Brain microvascular endothelial cell (primary cell): ENCODE data around the gene LRMDA.

Experiments
- DNase-seq: peaks from one replicate; pipeline ENCODE4 v3.0.0-alpha.2; 2020
- H3K27ac ChIP-seq: fragments of 250-450 bp; sonication (Bioruptor Pico); 2 replicates; pipeline ENCODE4 v1.5.1; 2020; ENCODE audit warnings: mild to moderate bottlenecking, moderate library complexity
- H3K27me3 ChIP-seq: fragments of 250-450 bp; sonication (Bioruptor Pico); replicated peaks from 2 replicates; pipeline ENCODE4 v1.5.1; 2020; ENCODE audit warnings: mild to moderate bottlenecking
- H3K36me3 ChIP-seq: fragments of 250-450 bp; sonication (Bioruptor Pico); replicated peaks from 2 replicates; pipeline ENCODE4 v1.5.1; 2020; ENCODE audit warnings: mild to moderate bottlenecking
- H3K4me3 ChIP-seq: 2 replicates; pipeline ENCODE4 v1.5.1; 2011; ENCODE audit warnings: low read depth, mild to moderate bottlenecking, control low read depth, low read length, moderate library complexity
- in situ Hi-C: cut with HindIII; loops from 2 replicates; pipeline ENCODE4 v1.10.0; 2017; ENCODE audit warnings: low sequenced_read_pairs, low pct_ligation_motif_present
- TF ChIP-seq, protein P1 (sequence below): IDR thresholded peaks from 2 replicates; pipeline ENCODE4 v1.5.1; 2011; ENCODE audit warnings: low read depth, mild to moderate bottlenecking, moderate library complexity, low read length, control low read depth, inconsistent platforms; ENCODE audit errors: missing control alignments

LRMDA gene

DNA sequence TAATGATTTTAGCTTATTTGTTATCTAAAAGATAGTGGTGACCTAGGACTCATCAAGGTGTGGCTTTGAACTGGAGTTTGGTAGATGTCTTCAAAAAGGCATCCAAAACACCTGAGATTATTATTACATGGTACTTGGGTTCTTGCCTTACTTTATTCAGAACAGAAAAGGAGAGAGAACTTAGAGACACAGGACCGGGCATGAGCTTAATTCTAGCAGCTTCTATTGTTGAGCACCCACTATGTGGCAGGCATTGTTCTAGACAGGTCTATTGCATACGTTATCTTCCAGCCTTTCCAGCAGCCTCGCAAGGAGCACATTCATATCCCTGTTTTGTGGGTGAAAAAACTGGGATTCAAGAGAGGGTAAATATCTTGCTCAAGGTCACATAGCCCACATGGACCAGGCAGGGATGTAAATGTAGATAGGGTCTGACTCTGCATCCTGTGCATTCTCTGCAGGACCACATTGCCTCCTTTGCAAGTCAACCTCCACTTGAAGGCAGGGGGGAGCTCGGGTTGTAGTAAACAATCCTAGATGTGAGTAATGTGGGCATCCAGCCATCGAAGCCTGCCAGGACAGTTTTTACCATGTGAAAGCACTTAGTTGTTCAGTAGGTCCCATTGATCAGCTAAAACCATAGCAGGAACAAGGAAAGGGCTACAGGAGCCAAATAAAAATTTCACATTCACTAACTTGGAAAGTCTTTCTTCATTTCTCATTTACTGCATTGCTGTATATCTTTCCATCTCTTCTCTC is 551.4 kb downstream of the LRMDA start:
- DNase-seq = no peak
- no peak overlapping the region for H3K27ac ChIP-seq
- no peak overlapping the region for H3K4me3 ChIP-seq
- no peaks in the 10 kb centered on the region for H3K27me3 ChIP-seq
- no peaks in the 10 kb centered on the region for H3K36me3 ChIP-seq
- TF ChIP-seq, protein P1, sequence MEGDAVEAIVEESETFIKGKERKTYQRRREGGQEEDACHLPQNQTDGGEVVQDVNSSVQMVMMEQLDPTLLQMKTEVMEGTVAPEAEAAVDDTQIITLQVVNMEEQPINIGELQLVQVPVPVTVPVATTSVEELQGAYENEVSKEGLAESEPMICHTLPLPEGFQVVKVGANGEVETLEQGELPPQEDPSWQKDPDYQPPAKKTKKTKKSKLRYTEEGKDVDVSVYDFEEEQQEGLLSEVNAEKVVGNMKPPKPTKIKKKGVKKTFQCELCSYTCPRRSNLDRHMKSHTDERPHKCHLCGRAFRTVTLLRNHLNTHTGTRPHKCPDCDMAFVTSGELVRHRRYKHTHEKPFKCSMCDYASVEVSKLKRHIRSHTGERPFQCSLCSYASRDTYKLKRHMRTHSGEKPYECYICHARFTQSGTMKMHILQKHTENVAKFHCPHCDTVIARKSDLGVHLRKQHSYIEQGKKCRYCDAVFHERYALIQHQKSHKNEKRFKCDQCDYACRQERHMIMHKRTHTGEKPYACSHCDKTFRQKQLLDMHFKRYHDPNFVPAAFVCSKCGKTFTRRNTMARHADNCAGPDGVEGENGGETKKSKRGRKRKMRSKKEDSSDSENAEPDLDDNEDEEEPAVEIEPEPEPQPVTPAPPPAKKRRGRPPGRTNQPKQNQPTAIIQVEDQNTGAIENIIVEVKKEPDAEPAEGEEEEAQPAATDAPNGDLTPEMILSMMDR = no peak
- in situ Hi-C loops = no loop called here

DNA sequence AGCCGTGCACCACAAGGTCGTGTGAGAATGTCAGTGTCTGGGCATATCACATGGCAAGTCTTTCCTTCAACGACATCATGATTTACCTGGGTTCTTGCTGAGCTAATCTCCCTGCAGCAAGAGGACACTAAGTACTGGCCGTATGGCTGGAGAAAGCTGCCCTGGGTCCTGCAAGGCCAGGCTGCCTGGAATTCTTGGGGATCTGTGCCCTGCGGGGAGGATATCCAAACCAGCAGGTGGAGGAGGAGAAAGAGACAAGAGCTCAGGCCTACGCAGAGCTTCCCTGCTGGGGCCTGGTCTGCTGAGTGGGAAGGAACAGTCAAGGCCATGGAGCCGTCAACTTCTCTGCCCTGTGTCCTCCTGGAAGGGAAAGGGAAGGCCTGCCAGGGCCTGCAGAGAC is 552.6 kb downstream of the LRMDA start:
- TF ChIP-seq, protein P1 = no peak
- in situ Hi-C loops = no loop called here
- no peak overlapping the region for H3K4me3 ChIP-seq
- no peak overlapping the region for H3K27ac ChIP-seq
- DNase-seq = no peak
- H3K27me3 ChIP-seq = no peaks in the 10 kb centered on the region
- H3K36me3 ChIP-seq = no peaks in the 10 kb centered on the region

DNA sequence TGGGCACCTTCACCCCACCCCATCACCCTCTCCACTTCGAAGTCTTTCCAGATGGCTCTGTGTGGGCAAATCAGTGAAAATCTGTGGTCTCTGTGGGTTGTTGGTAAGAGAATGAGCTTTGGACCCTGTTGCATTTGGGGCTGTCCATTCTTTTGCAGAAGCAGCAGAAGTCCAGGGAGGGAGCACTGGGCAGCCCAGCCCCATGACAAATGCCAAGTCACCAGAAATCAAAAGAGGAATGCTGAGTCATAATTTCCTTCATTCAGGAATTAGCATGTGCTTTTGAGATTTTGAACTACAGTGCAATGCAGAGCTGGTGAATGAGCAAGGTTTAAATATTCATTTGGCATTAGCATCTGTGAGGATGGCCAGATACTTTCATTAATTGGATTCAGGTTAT is 556.2 kb downstream of the LRMDA start:
- Histone ChIP-seq H3K27ac (no peak overlapping the region), H3K36me3 (no peaks in the 10 kb centered on the region), H3K4me3 (no peak overlapping the region), H3K27me3 (no peaks in the 10 kb centered on the region)
- TF ChIP-seq, protein P1 = no peak
- in situ Hi-C loops = no loop called here
- DNase-seq = peak; percentile 9

DNA sequence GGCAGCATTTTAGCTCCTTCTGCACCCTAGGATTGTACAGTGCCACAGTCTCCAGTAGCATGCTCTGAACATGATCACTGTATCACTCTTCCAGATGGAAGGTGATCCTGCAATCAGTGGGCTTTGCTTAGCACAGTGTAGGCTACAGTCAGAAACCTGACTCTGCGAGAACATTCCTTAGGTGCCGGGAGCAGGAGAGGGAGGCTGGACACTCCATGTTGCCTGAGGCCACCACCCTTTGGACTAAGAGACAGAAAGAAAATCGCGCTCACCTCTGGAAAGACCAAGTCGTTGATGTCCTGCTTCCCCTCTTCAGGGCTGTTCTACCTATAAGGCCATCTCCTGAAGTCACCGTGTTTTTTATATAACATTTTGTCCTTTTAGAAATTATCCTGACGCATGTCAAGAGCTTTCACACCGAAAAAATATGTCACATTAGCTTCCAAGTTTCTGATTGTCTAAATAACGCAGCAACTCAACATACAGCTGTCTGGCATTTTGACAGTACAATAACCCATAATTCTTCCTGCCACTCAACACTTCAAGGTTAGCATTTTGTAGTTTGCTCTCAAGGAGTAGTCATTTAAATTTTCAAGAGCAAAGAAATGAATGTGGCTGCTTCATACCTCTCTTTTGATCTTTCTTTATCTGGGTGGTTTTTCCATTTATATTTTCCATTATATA is 563.1 kb downstream of the LRMDA start:
- H3K36me3 ChIP-seq = no peaks in the 10 kb centered on the region
- no peaks in the 10 kb centered on the region for H3K27me3 ChIP-seq
- no peak for DNase-seq
- in situ Hi-C loops = no loop called here
- TF ChIP-seq, protein P1 = no peak
- no peak overlapping the region for H3K4me3 ChIP-seq
- no peak overlapping the region for H3K27ac ChIP-seq

DNA sequence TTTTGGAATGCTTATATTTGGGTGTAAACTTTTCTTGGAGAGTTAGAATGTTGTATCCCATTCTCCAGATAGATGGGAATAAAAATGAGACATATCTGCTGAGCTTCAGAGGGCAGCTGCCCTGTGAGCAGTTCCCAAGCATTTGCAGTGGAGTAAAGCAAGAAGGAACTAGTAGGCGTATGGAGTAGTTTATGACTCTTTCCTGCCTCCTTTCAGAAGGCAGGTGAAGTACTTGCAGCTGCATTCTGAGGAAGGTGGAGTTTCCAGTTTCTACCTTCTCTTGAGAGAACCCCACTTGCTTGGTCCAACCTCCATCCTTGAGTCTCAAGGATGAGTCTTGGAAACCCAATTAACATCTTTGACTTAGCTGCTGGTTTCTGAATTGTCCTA is 563.6 kb downstream of the LRMDA start:
- Histone ChIP-seq H3K27ac (no peak overlapping the region), H3K27me3 (no peaks in the 10 kb centered on the region), H3K4me3 (no peak overlapping the region), H3K36me3 (no peaks in the 10 kb centered on the region)
- in situ Hi-C loops = no loop called here
- TF ChIP-seq, protein P1 = no peak
- no peak for DNase-seq

DNA sequence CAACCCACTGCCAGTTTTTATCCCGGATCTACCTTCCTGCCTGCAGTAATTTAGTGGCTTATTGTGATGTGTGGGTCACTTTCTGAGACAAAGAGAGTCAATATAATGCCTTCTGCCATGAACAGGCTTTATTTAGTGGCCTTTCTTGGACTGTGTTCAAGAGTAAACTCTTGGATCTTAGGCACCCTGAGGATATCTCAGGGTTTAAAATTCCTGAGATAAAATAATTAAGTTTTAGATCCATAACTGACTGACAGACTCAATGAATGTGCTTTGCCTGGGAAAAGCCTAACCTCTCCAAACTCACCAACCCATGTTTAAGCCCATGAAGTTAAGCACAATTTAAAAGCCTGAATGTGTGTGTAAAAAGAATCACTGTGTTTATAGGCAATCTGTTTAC is 564.3 kb downstream of the LRMDA start:
- H3K27me3 ChIP-seq = no peaks in the 10 kb centered on the region
- no peak for DNase-seq
- in situ Hi-C loops = no loop called here
- TF ChIP-seq, protein P1 = no peak
- no peaks in the 10 kb centered on the region for H3K36me3 ChIP-seq
- H3K27ac ChIP-seq = no peak overlapping the region
- H3K4me3 ChIP-seq = no peak overlapping the region
